ENCODE results near the gene SLCO3A1.

The SLCO3A1 gene

DNA sequence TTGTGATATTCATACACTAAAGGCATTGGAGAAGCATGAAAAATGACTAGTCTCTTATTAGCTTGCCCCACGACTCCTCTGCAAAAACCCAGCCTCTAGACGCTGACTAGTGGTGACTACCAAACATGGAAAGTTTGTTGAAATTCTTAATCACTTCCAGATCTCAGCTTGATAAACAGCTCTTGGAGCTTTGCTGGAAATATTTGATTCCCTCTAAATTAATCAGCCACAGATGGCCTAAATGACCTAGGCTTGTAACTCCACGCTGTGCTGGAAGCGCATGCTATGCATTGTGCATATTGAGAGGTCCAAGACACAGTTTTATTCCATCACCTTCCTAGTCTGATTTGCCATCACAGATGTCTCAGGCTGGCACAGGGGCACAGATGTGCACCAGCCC lies 295.5 kb downstream of the SLCO3A1 start:
- no peaks in the 10 kb centered on the region; the same call in 1 of the 2 replicates for H3K4me1 ChIP-seq
- no peaks in the 10 kb centered on the region for H3K36me3 ChIP-seq
- no peaks in the 10 kb centered on the region for H3K9me3 ChIP-seq
- DNase-seq: no peak
- TF ChIP-seq CTCF (IDR thresholded peaks at IDR 0.05; ENCODE audit: low read depth, low read length): no peak
- H3K4me3 ChIP-seq (ENCODE audit: low read depth, low read length): no peak overlapping the region
- no peaks in the 10 kb centered on the region for H3K27me3 ChIP-seq

GRCh38 chr15:92149465-92149864 lies 296.0 kb downstream of the SLCO3A1 start:
- Histone ChIP-seq H3K27me3 (no peaks in the 10 kb centered on the region), H3K4me1 (no peaks in the 10 kb centered on the region; the same call in 1 of the 2 replicates), H3K4me3 (ENCODE audit: low read depth, low read length) (no peak overlapping the region), H3K9me3 (no peaks in the 10 kb centered on the region), H3K36me3 (no peaks in the 10 kb centered on the region)
- no peak for DNase-seq
- TF ChIP-seq CTCF (IDR thresholded peaks at IDR 0.05; ENCODE audit: low read depth, low read length): no peak

GRCh38 chr15:92151168-92151567 lies 297.7 kb downstream of the SLCO3A1 start:
- DNase-seq: no peak
- Histone ChIP-seq H3K27me3 (no peaks in the 10 kb centered on the region), H3K9me3 (no peaks in the 10 kb centered on the region), H3K36me3 (no peaks in the 10 kb centered on the region), H3K4me3 (ENCODE audit: low read depth, low read length) (no peak overlapping the region), H3K4me1 (no peaks in the 10 kb centered on the region; the same call in 1 of the 2 replicates)
- TF ChIP-seq CTCF (IDR thresholded peaks at IDR 0.05; ENCODE audit: low read depth, low read length): no peak

- no peak for TF ChIP-seq CTCF (IDR thresholded peaks at IDR 0.05; ENCODE audit: low read depth, low read length)
- no peaks in the 10 kb centered on the region for H3K27me3 ChIP-seq
- no peak overlapping the region for H3K4me3 ChIP-seq (ENCODE audit: low read depth, low read length)
- H3K36me3 ChIP-seq: no peaks in the 10 kb centered on the region
- no peak for DNase-seq
- no peaks in the 10 kb centered on the region; the same call in 1 of the 2 replicates for H3K4me1 ChIP-seq
- no peaks in the 10 kb centered on the region for H3K9me3 ChIP-seq
These were observed 298.2 kb downstream of the SLCO3A1 start for GRCh38 chr15:92151741-92152140.

GRCh38 chr15:92152983-92153382 lies 299.5 kb downstream of the SLCO3A1 start:
- Histone ChIP-seq H3K4me1 (no peaks in the 10 kb centered on the region; the same call in 1 of the 2 replicates), H3K36me3 (no peaks in the 10 kb centered on the region), H3K4me3 (ENCODE audit: low read depth, low read length) (no peak overlapping the region), H3K9me3 (no peaks in the 10 kb centered on the region), H3K27me3 (no peaks in the 10 kb centered on the region)
- no peak for DNase-seq
- no peak for TF ChIP-seq CTCF (IDR thresholded peaks at IDR 0.05; ENCODE audit: low read depth, low read length)

GRCh38 chr15:92153620-92154019 lies 300.1 kb downstream of the SLCO3A1 start:
- DNase-seq: no peak
- Histone ChIP-seq H3K9me3 (no peaks in the 10 kb centered on the region), H3K4me3 (ENCODE audit: low read depth, low read length) (no peak overlapping the region), H3K36me3 (no peaks in the 10 kb centered on the region), H3K4me1 (no peaks in the 10 kb centered on the region; the same call in 1 of the 2 replicates), H3K27me3 (no peaks in the 10 kb centered on the region)
- no peak for TF ChIP-seq CTCF (IDR thresholded peaks at IDR 0.05; ENCODE audit: low read depth, low read length)
